Measurements from ENCODE around the gene TSPAN11.

TSPAN11 gene

DNA sequence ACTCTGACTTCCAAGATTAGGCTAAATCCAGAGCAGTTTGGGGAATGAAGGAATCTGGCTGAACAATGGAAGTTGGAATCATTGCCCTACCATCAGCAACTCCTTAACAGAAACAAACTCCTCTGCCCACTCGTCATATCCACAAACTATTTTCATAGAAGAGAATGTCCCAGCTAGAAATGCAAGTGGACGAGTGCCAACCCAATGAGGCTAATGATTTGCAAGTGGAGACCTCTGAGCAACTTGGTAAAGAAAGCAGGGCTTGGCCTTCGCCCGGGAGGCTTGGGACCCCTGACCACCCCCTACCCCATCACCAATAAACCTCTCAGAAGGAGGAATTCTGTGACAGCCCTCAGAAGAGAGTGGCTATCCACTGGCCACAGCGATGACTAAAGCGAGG lies 107.1 kb downstream of the TSPAN11 start:
- ATAC-seq = no peak

DNA sequence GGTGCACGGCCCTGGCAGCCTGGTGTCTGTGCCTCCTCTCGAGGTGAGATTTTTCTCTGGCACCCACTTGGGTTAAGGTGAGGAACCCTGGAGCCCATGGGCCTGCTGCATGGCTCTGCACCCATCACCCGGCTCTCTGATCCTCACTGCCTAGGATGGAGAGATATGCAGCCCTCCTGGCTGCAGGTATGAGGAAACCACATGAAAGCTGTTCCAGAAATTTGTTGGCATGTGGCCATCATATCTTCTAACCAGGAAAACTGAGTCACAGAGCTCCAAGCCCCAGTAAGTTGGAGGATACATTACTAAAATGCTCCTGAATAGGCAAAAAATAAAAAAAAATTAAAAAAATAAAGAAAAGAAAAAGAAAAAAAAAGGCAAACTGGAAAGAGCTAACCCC lies 107.8 kb downstream of the TSPAN11 start:
- TF ChIP-seq ISL1 (CRISPR knock-in tag; IDR thresholded peaks at IDR 0.05) = no peak
- TF ChIP-seq ESRRG (CRISPR knock-in tag; IDR thresholded peaks at IDR 0.05) = no peak
- TF ChIP-seq OSR1 (CRISPR knock-in tag; IDR thresholded peaks at IDR 0.05) = no peak
- no peak for TF ChIP-seq BACH2 (CRISPR knock-in tag; IDR thresholded peaks at IDR 0.05; ENCODE audit: borderline replicate concordance)
- TF ChIP-seq, protein P1, sequence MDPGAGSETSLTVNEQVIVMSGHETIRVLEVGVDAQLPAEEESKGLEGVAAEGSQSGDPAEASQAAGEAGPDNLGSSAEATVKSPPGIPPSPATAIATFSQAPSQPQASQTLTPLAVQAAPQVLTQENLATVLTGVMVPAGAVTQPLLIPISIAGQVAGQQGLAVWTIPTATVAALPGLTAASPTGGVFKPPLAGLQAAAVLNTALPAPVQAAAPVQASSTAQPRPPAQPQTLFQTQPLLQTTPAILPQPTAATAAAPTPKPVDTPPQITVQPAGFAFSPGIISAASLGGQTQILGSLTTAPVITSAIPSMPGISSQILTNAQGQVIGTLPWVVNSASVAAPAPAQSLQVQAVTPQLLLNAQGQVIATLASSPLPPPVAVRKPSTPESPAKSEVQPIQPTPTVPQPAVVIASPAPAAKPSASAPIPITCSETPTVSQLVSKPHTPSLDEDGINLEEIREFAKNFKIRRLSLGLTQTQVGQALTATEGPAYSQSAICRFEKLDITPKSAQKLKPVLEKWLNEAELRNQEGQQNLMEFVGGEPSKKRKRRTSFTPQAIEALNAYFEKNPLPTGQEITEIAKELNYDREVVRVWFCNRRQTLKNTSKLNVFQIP (CRISPR knock-in tag; IDR thresholded peaks at IDR 0.05; ENCODE audit: borderline replicate concordance, low read depth) = no peak
- no peak for TF ChIP-seq SNAI2 (CRISPR knock-in tag; IDR thresholded peaks at IDR 0.05)
- no peak for TF ChIP-seq ARNTL (CRISPR knock-in tag; IDR thresholded peaks at IDR 0.05; ENCODE audit: borderline replicate concordance, low read depth)
- no peak for TF ChIP-seq ZNF70 (CRISPR knock-in tag; IDR thresholded peaks at IDR 0.05)
- TF ChIP-seq TCF4 (CRISPR knock-in tag; IDR thresholded peaks at IDR 0.05; ENCODE audit: borderline replicate concordance) = no peak
- TF ChIP-seq CSDC2 (CRISPR knock-in tag; IDR thresholded peaks at IDR 0.05) = no peak
- no peak for TF ChIP-seq ZC3H10 (CRISPR knock-in tag; IDR thresholded peaks at IDR 0.05)
- ATAC-seq = no peak

More for the DNA sequence above, 107.1 kb downstream of the TSPAN11 start:
- TF ChIP-seq, protein P2, sequence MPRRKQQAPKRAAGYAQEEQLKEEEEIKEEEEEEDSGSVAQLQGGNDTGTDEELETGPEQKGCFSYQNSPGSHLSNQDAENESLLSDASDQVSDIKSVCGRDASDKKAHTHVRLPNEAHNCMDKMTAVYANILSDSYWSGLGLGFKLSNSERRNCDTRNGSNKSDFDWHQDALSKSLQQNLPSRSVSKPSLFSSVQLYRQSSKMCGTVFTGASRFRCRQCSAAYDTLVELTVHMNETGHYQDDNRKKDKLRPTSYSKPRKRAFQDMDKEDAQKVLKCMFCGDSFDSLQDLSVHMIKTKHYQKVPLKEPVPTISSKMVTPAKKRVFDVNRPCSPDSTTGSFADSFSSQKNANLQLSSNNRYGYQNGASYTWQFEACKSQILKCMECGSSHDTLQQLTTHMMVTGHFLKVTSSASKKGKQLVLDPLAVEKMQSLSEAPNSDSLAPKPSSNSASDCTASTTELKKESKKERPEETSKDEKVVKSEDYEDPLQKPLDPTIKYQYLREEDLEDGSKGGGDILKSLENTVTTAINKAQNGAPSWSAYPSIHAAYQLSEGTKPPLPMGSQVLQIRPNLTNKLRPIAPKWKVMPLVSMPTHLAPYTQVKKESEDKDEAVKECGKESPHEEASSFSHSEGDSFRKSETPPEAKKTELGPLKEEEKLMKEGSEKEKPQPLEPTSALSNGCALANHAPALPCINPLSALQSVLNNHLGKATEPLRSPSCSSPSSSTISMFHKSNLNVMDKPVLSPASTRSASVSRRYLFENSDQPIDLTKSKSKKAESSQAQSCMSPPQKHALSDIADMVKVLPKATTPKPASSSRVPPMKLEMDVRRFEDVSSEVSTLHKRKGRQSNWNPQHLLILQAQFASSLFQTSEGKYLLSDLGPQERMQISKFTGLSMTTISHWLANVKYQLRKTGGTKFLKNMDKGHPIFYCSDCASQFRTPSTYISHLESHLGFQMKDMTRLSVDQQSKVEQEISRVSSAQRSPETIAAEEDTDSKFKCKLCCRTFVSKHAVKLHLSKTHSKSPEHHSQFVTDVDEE (CRISPR knock-in tag; IDR thresholded peaks at IDR 0.05) = no peak
- no peak for TF ChIP-seq TOX (CRISPR knock-in tag; IDR thresholded peaks at IDR 0.05; ENCODE audit: borderline replicate concordance)
- no peak for TF ChIP-seq GLIS3 (CRISPR knock-in tag; IDR thresholded peaks at IDR 0.05)
- no peak for TF ChIP-seq TCF4 (CRISPR knock-in tag; IDR thresholded peaks at IDR 0.05; ENCODE audit: borderline replicate concordance)
- no peak for TF ChIP-seq BACH2 (CRISPR knock-in tag; IDR thresholded peaks at IDR 0.05; ENCODE audit: borderline replicate concordance)
- TF ChIP-seq, protein P3, sequence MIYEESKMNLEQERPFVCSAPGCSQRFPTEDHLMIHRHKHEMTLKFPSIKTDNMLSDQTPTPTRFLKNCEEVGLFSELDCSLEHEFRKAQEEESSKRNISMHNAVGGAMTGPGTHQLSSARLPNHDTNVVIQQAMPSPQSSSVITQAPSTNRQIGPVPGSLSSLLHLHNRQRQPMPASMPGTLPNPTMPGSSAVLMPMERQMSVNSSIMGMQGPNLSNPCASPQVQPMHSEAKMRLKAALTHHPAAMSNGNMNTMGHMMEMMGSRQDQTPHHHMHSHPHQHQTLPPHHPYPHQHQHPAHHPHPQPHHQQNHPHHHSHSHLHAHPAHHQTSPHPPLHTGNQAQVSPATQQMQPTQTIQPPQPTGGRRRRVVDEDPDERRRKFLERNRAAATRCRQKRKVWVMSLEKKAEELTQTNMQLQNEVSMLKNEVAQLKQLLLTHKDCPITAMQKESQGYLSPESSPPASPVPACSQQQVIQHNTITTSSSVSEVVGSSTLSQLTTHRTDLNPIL (CRISPR knock-in tag; IDR thresholded peaks at IDR 0.05; ENCODE audit: low read depth) = no peak
- TF ChIP-seq ZNF8 (CRISPR knock-in tag; IDR thresholded peaks at IDR 0.05) = no peak
- no peak for TF ChIP-seq ARNTL (CRISPR knock-in tag; IDR thresholded peaks at IDR 0.05; ENCODE audit: borderline replicate concordance, low read depth)
- no peak for TF ChIP-seq ZFP3 (CRISPR knock-in tag; IDR thresholded peaks at IDR 0.05)
- TF ChIP-seq, protein P4, sequence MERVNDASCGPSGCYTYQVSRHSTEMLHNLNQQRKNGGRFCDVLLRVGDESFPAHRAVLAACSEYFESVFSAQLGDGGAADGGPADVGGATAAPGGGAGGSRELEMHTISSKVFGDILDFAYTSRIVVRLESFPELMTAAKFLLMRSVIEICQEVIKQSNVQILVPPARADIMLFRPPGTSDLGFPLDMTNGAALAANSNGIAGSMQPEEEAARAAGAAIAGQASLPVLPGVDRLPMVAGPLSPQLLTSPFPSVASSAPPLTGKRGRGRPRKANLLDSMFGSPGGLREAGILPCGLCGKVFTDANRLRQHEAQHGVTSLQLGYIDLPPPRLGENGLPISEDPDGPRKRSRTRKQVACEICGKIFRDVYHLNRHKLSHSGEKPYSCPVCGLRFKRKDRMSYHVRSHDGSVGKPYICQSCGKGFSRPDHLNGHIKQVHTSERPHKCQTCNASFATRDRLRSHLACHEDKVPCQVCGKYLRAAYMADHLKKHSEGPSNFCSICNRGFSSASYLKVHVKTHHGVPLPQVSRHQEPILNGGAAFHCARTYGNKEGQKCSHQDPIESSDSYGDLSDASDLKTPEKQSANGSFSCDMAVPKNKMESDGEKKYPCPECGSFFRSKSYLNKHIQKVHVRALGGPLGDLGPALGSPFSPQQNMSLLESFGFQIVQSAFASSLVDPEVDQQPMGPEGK (CRISPR knock-in tag; IDR thresholded peaks at IDR 0.05; ENCODE audit: borderline replicate concordance) = no peak
- TF ChIP-seq, protein P1 (CRISPR knock-in tag; IDR thresholded peaks at IDR 0.05; ENCODE audit: borderline replicate concordance, low read depth) = no peak
- TF ChIP-seq ISL1 (CRISPR knock-in tag; IDR thresholded peaks at IDR 0.05) = no peak
- no peak for TF ChIP-seq ESRRG (CRISPR knock-in tag; IDR thresholded peaks at IDR 0.05)
- no peak for TF ChIP-seq SNAI2 (CRISPR knock-in tag; IDR thresholded peaks at IDR 0.05)
- TF ChIP-seq ZC3H10 (CRISPR knock-in tag; IDR thresholded peaks at IDR 0.05) = no peak
- TF ChIP-seq ZNF70 (CRISPR knock-in tag; IDR thresholded peaks at IDR 0.05) = no peak

DNA sequence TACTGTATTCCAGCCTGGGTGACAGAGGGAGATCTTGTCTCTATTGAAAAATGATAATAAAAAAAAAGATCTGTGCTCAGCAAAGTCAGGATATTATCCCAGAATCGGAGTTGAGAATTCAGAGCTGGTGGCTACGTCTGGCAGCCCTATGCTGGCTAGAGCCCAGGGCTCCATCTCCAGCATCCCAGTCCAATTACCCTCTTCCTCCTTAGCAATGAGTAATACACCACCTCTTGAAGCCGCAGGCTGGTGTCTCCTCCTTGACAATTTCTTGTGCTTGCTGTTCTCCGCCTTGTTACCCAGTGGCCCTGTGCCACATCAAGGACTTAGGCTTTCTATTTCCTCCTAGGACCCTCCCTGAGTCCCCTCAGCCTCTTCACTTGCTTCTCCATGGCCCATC lies 108.7 kb downstream of the TSPAN11 start:
- ATAC-seq = peak; percentile 42; the same call in 1 of the 3 replicates
- TF ChIP-seq BACH2 (CRISPR knock-in tag; IDR thresholded peaks at IDR 0.05; ENCODE audit: borderline replicate concordance) (no peak), ZC3H10 (CRISPR knock-in tag; IDR thresholded peaks at IDR 0.05) (no peak), TCF4 (CRISPR knock-in tag; IDR thresholded peaks at IDR 0.05; ENCODE audit: borderline replicate concordance) (no peak), SNAI2 (CRISPR knock-in tag; IDR thresholded peaks at IDR 0.05) (no peak), ARNTL (CRISPR knock-in tag; IDR thresholded peaks at IDR 0.05; ENCODE audit: borderline replicate concordance, low read depth) (no peak), ZNF8 (CRISPR knock-in tag; IDR thresholded peaks at IDR 0.05) (no peak), ESRRG (CRISPR knock-in tag; IDR thresholded peaks at IDR 0.05) (no peak), ZNF565 (CRISPR knock-in tag; conservative IDR thresholded peaks at IDR 0.05; ENCODE audit: low read depth) (no peak), OSR1 (CRISPR knock-in tag; IDR thresholded peaks at IDR 0.05) (no peak), ZFP30 (CRISPR knock-in tag; IDR thresholded peaks at IDR 0.05) (no peak)
- TF ChIP-seq, protein P3 (CRISPR knock-in tag; IDR thresholded peaks at IDR 0.05; ENCODE audit: low read depth) = no peak
- TF ChIP-seq, protein P2 (CRISPR knock-in tag; IDR thresholded peaks at IDR 0.05) = no peak

Data from SK-N-SH treated with all-trans-retinoic acid at 6 μM for 48 hours (cell line).